Activated T-helper 1 cell treated with anti-CD3 and anti-CD28 coated beads, Interleukin-12 subunit alpha, Interleukin-12 subunit beta, Interleukin-2, Interleukin-4 antibody, amounts not matched to agents 30 ng/mL and 10 ng/mL and 1 ng/mL, durations not matched to agents 14 hours and 24 hours and 36 hours (primary cell): ENCODE results near the gene C19orf67. TPM values are rescaled to one million over a fixed set of nuclear protein-coding genes. Genes with fewer than 3 reads are reported as not detected.

Source experiments
- DNase-seq: peaks from one replicate; pipeline ENCODE4 v3.0.0; 2021; ENCODE audit warnings: low spot score
- H3K27ac Mint-ChIP-seq: one replicate; pipeline ENCODE4 v1.8.0; 2021; ENCODE audit warnings: mild to moderate bottlenecking, mixed read lengths
- H3K27me3 Mint-ChIP-seq: one replicate; pipeline ENCODE4 v1.8.0; 2022; ENCODE audit warnings: mild to moderate bottlenecking, moderate library complexity, mixed read lengths; ENCODE audit not compliant: insufficient read depth
- H3K36me3 Mint-ChIP-seq: one replicate; pipeline ENCODE4 v1.8.0; 2021; ENCODE audit warnings: low read depth, mixed read lengths
- H3K4me1 Mint-ChIP-seq: one replicate; pipeline ENCODE4 v1.8.0; 2021; ENCODE audit warnings: low read depth, mixed read lengths
- H3K4me3 Mint-ChIP-seq: one replicate; pipeline ENCODE4 v1.8.0; 2021; ENCODE audit warnings: mild to moderate bottlenecking, moderate library complexity, mixed read lengths
- H3K9me3 Mint-ChIP-seq: one replicate; pipeline ENCODE4 v1.8.0; 2021; ENCODE audit warnings: mixed read lengths
- intact Hi-C: fragments of 100-400 bp; cut with micrococcal nuclease; formaldehyde crosslinking; loops from one replicate; pipeline ENCODE4 v1.15.1; 2024
- total RNA-seq: library from RNA; stranded (reverse); gene quantifications from 2 replicates; pipeline ENCODE4 v1.2.3, GENCODE V29; 2022

The C19orf67 gene
- total RNA-seq, 1 donor from 2014 or later, result 0.67 TPM

DNA sequence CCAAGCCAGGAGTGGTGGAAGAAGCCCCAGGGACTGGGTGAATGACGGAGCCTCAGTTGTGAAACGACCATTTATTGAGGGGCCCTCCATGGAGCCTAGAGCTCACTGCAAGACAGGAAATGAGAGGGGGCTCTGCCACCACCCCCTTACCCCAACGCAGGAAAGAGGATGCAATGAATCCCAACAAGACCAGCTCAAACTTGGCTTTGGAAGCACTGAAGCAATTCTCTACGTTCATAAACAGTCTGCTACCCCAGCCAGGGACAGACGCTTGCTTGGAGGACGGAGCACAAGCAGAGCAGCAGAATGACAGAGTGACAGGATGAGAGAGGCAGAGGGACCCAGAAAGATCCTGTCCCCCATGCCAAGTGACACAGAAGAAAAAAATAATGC lies 30.9 kb upstream of the C19orf67 start:
- Mint-ChIP-seq H3K4me1 (peaks cover 39% of the 10 kb centered on the region), H3K27ac (peak overlapping the region; percentile 89), H3K9me3 (no peaks in the 10 kb centered on the region), H3K36me3 (peaks cover 4% of the 10 kb centered on the region), H3K4me3 (peak overlapping the region; percentile 94), H3K27me3 (peaks cover 2% of the 10 kb centered on the region)
- intact Hi-C loops, result loop anchor here (5.0 to 10.0 kb wide), 2 partner anchors 342 to 519 kb away; partner anchors contain the start of gene C19orf53
- DNase-seq, result no peak

DNA sequence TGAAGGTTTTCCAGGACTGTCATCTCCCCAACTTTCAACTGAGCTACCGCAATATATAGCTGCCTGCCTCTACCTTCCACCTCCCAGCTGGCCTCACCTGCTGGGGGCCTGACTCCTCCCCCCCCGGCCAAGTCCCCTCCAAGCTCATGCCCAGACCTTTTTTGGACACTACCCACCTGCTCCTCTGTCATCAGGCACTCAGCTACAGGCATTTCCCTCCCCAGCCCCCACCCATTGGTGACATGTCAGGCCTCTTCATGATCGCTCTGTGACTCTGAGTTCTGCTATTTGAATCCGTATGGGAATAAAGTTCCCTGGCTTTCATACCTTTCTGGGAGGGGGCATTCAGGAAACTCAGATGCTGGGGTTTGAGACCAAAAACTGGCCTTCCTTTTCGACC lies 30.2 kb upstream of the C19orf67 start:
- no peaks in the 10 kb centered on the region for H3K9me3 Mint-ChIP-seq
- peak overlapping the region; percentile 94 for H3K4me3 Mint-ChIP-seq
- H3K36me3 Mint-ChIP-seq, result peaks cover 4% of the 10 kb centered on the region
- no peak for DNase-seq
- no peak overlapping the region for H3K27ac Mint-ChIP-seq
- H3K4me1 Mint-ChIP-seq, result peaks cover 39% of the 10 kb centered on the region
- intact Hi-C loops, result loop anchor here (5.0 to 10.0 kb wide), 2 partner anchors 341 to 518 kb away; partner anchors contain the start of gene C19orf53
- H3K27me3 Mint-ChIP-seq, result peaks cover 2% of the 10 kb centered on the region

- peaks cover 1% of the 10 kb centered on the region for H3K36me3 Mint-ChIP-seq
- no peak overlapping the region for H3K4me3 Mint-ChIP-seq
- H3K27ac Mint-ChIP-seq, result no peak overlapping the region
- DNase-seq, result peak; percentile 22
- intact Hi-C loops, result loop anchor here (5.0 to 10.0 kb wide), 2 partner anchors 340 to 518 kb away; partner anchors contain the start of gene C19orf53
- peaks cover 2% of the 10 kb centered on the region for H3K27me3 Mint-ChIP-seq
- peaks cover 39% of the 10 kb centered on the region for H3K4me1 Mint-ChIP-seq
- no peaks in the 10 kb centered on the region for H3K9me3 Mint-ChIP-seq
Observed at GRCh38 chr19:14114854-14115253, 29.3 kb upstream of the C19orf67 start.

DNA sequence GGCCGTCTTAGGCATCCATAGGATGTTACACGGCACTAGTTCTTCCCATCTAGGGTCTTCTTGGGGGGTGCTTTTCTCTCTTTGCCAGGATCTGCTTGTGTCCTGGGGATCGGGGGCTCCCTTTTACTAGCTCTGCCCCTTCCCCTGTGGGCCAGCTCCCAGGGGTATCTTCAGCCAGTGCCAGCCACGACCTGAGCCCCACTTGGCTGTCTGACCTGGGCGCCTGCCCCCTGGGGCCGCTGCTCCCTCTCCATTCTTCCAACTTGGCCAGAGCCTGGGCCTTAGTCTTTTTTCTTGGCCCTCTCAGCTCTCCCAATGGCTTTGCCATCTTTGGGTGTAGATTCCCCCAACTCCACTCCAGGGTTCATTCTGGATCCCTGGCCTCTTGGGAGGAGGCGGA lies 28.9 kb upstream of the C19orf67 start:
- intact Hi-C loops, result loop anchor here (10.0 kb wide), 1 partner anchor 340 kb away; the partner anchor contains the start of gene C19orf53
- peaks cover 39% of the 10 kb centered on the region for H3K4me1 Mint-ChIP-seq
- H3K27ac Mint-ChIP-seq, result no peak overlapping the region
- no peaks in the 10 kb centered on the region for H3K9me3 Mint-ChIP-seq
- peaks cover 1% of the 10 kb centered on the region for H3K36me3 Mint-ChIP-seq
- peaks cover 2% of the 10 kb centered on the region for H3K27me3 Mint-ChIP-seq
- H3K4me3 Mint-ChIP-seq, result no peak overlapping the region
- DNase-seq, result no peak

DNA sequence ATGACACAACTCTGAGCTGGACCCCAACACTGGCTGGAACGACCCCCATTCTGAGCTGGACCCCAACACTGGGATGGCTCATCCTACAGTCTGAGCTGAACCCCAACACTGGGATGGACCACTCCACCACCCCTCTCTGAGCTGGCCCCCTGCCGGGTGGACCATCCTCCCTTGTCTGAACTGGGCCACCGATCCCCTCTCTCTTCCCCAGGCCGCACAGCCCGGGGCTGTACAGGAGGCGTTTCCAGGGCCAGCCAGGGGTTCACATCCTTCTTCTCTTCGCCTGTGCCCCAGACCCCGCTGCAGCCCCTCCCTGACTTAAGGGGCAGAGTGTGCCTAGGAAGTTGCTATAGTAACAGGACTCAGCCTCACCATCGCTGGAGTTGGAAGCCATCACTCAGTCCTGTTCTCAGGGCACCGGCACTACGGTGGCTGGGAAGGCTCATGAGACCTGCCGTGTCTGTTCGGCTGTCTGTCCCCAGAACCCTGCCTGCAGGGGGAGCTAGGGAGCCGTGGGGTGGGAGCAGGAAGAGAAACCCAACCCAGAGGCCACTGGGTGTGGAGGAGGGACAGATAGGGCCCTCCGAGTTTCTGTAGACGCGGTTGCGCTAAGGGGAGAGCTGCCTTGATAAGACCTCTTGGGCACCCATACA lies 28.3 kb upstream of the C19orf67 start:
- Mint-ChIP-seq H3K4me1 (peaks cover 34% of the 10 kb centered on the region), H3K36me3 (peaks cover 1% of the 10 kb centered on the region), H3K27me3 (peaks cover 2% of the 10 kb centered on the region), H3K9me3 (no peaks in the 10 kb centered on the region), H3K4me3 (peak overlapping the region; percentile 5), H3K27ac (peak overlapping the region; percentile 18)
- DNase-seq, result peak; percentile 31
- intact Hi-C loops, result loop anchor here (10.0 kb wide), 1 partner anchor 339 kb away; the partner anchor contains the start of gene C19orf53

- H3K9me3 Mint-ChIP-seq, result no peaks in the 10 kb centered on the region
- H3K27me3 Mint-ChIP-seq, result no peaks in the 10 kb centered on the region
- H3K4me1 Mint-ChIP-seq, result peaks cover 28% of the 10 kb centered on the region
- H3K36me3 Mint-ChIP-seq, result no peaks in the 10 kb centered on the region
- H3K27ac Mint-ChIP-seq, result no peak overlapping the region
- intact Hi-C loops, result loop anchor here (10.0 kb wide), 1 partner anchor 338 kb away; the partner anchor contains the start of gene C19orf53
- no peak for DNase-seq
- H3K4me3 Mint-ChIP-seq, result no peak overlapping the region
Observed at GRCh38 chr19:14112809-14113385, 27.3 kb upstream of the C19orf67 start.

DNA sequence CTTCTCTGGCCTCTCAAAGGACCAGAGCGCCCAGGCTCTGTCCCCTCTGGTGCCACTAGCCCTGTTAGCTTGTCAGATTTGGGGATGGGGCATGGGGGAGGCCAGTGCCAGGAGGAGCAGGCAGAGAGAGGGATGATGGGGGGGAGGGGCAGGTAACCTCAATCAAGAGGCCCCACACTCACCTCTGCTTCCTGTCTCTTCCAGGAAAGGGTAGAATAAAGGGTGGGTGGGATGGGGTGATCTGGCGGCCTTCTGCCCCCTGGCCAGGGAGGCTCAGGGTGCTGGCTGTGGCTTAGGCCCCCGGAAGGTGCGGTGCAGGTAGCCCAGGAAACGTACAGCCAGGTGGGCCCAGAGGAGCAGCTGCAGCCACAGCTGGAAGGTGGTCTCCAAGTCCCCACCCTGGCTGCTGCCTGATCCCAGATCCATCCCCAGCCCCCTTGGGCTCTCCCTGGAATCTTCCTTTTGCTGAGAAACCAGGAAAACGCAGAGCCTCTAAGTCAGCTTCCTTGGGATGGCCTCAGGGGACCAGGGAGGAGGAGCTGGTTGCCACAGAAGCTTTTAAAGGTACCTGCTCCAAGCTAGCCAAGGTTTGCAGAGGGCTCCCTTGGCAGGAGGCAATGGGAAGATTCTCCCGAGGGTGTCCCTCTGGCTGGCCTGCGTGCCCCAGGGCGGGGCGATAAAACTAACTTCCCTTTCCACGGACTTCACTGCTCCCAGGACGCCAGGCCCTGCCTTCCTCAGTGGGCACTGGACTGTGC lies 26.6 kb upstream of the C19orf67 start:
- H3K36me3 Mint-ChIP-seq, result no peaks in the 10 kb centered on the region
- H3K9me3 Mint-ChIP-seq, result no peaks in the 10 kb centered on the region
- intact Hi-C loops, result loop anchor here (10.0 kb wide), 1 partner anchor 337 kb away; the partner anchor contains the start of gene C19orf53
- H3K27me3 Mint-ChIP-seq, result no peaks in the 10 kb centered on the region
- H3K4me1 Mint-ChIP-seq, result peaks cover 28% of the 10 kb centered on the region
- no peak for DNase-seq
- no peak overlapping the region for H3K27ac Mint-ChIP-seq
- H3K4me3 Mint-ChIP-seq, result no peak overlapping the region

DNA sequence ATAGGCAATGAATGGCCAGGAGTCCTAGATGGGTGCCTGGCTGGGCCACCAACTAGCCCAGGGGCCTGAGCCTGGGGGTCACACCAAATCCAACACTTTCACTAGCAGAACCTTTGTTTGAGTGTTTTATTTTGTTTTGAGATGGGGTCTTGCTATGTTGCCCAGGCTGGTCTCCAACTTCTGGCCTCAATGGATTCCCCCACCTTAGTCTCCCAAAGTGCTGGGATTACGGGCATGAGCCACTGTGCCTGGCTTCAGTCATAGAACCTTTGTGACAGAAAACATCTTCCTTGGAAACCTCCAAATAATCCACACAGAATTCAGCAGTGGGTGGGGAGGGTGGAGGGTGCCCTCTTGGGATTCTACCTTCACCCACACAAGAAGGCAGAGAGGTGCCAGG lies 25.9 kb upstream of the C19orf67 start:
- Mint-ChIP-seq H3K4me3 (no peak overlapping the region), H3K4me1 (peaks cover 23% of the 10 kb centered on the region), H3K27me3 (no peaks in the 10 kb centered on the region), H3K36me3 (no peaks in the 10 kb centered on the region), H3K9me3 (no peaks in the 10 kb centered on the region), H3K27ac (no peak overlapping the region)
- no peak for DNase-seq
- intact Hi-C loops, result loop anchor here (10.0 kb wide), 1 partner anchor 337 kb away; the partner anchor contains the start of gene C19orf53

- Mint-ChIP-seq H3K36me3 (peaks cover 2% of the 10 kb centered on the region), H3K4me3 (no peak overlapping the region), H3K4me1 (peaks cover 14% of the 10 kb centered on the region), H3K27ac (no peak overlapping the region), H3K9me3 (no peaks in the 10 kb centered on the region), H3K27me3 (no peaks in the 10 kb centered on the region)
- no peak for DNase-seq
- intact Hi-C loops, result loop anchor here (10.0 kb wide), 1 partner anchor 336 kb away; the partner anchor contains the start of gene C19orf53
Observed at GRCh38 chr19:14110650-14111049, 25.1 kb upstream of the C19orf67 start.

- Mint-ChIP-seq H3K36me3 (peaks cover 3% of the 10 kb centered on the region), H3K27me3 (no peaks in the 10 kb centered on the region), H3K4me1 (no peaks in the 10 kb centered on the region), H3K27ac (no peak overlapping the region), H3K4me3 (no peak overlapping the region), H3K9me3 (no peaks in the 10 kb centered on the region)
- DNase-seq, result no peak
- intact Hi-C loops, result no loop called here
Observed at GRCh38 chr19:14107581-14108461, 22.2 kb upstream of the C19orf67 start.

DNA sequence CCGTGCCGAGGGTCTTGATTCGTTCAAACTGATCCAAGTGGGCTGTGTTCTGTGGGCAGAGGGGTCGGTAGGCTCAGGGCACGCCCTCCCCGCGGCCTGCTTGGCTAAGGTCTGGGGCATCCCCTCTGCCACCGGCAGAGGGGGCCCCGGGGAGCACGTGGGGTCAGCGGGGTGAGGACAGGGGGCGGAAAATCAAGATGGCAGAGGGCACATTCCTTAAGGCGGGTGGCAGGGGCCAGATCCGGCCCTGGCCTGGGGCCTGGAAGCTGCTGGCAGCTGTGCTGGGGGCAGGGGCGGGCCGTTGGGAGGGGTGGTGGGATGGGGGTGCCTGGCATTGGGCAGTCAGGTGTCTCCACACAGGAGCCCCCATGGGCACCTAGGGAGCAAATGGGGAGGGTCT lies 21.3 kb upstream of the C19orf67 start:
- no peak for DNase-seq
- Mint-ChIP-seq H3K27ac (no peak overlapping the region), H3K9me3 (no peaks in the 10 kb centered on the region)

DNA sequence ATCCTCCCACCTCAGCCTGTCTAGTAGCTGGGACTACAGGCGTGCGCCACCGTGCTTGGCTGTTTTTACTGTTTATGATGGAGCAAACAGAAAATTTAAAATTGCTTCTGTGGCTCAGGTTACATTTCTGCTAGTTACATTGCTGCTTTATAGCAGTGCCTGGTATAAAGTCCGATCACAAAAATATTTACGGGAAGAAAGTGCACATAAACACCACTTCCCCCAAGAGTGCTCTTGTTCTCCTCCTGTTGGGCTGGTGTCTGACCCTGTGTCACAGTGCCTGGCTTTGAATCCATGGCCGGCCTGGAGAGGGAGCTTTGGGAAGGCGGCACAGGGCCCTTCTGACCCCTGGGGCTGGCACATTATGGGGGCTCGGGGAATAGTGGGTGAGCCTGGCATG lies 20.1 kb upstream of the C19orf67 start:
- Mint-ChIP-seq H3K4me1 (no peaks in the 10 kb centered on the region), H3K9me3 (no peaks in the 10 kb centered on the region), H3K36me3 (peaks cover 8% of the 10 kb centered on the region), H3K27me3 (no peaks in the 10 kb centered on the region), H3K4me3 (no peak overlapping the region), H3K27ac (no peak overlapping the region)
- DNase-seq, result no peak
- intact Hi-C loops, result no loop called here

More for the DNA sequence above, 21.3 kb upstream of the C19orf67 start:
- no peaks in the 10 kb centered on the region for H3K27me3 Mint-ChIP-seq
- H3K36me3 Mint-ChIP-seq, result peaks cover 4% of the 10 kb centered on the region
- no peaks in the 10 kb centered on the region for H3K4me1 Mint-ChIP-seq
- intact Hi-C loops, result no loop called here
- H3K4me3 Mint-ChIP-seq, result no peak overlapping the region
